Measurements from ENCODE around the gene ZNF775. TPM values are rescaled to one million over a fixed set of nuclear protein-coding genes. Genes with fewer than 3 reads are reported as not detected.

ZNF775 gene
- polyA plus RNA-seq, 3 donors, result 1.1 to 2.8 (median 1.5) TPM

GRCh38 chr7:150420242-150420641, 41.1 kb downstream of the ZNF775 start:
- no peak overlapping the region for H3K27ac ChIP-seq (ENCODE audit: low read depth, low read length)
- 82 to 88% (median 83%) methylated on average over 2 of the region's 2 CpGs for WGBS, 3 donors

- 19 to 20% (median 19%) methylated on average over 27 of the region's 27 CpGs for WGBS, 3 donors
- H3K27ac ChIP-seq (ENCODE audit: low read depth, low read length), result no peak overlapping the region
Measured at GRCh38 chr7:150420987-150421674, 42.0 kb downstream of the ZNF775 start.

- H3K27ac ChIP-seq (ENCODE audit: low read depth, low read length), result no peak overlapping the region
- WGBS, 3 donors, result 74 to 86% (median 83%) methylated on average over 17 of the region's 17 CpGs
Measured at GRCh38 chr7:150421831-150422230, 42.7 kb downstream of the ZNF775 start.

- WGBS, 3 donors, result 56 to 61% (median 60%) methylated on average over 4 of the region's 4 CpGs
- H3K27ac ChIP-seq (ENCODE audit: low read depth, low read length), result no peak overlapping the region
Measured at GRCh38 chr7:150425670-150426069, 46.5 kb downstream of the ZNF775 start.

GRCh38 chr7:150428671-150429451, 49.7 kb downstream of the ZNF775 start:
- no peak overlapping the region for H3K27ac ChIP-seq (ENCODE audit: low read depth, low read length)
- WGBS, 3 donors, result 40 to 48% (median 41%) methylated on average over 11 of the region's 11 CpGs

- H3K27ac ChIP-seq (ENCODE audit: low read depth, low read length), result no peak overlapping the region
- WGBS, 3 donors, result 77 to 83% (median 82%) methylated on average over 8 of the region's 8 CpGs
Measured at GRCh38 chr7:150429699-150430098, 50.6 kb downstream of the ZNF775 start.

GRCh38 chr7:150430465-150431085, 51.4 kb downstream of the ZNF775 start:
- 81 to 85% (median 84%) methylated on average over 14 of the region's 14 CpGs for WGBS, 3 donors
- H3K27ac ChIP-seq (ENCODE audit: low read depth, low read length), result no peak overlapping the region

GRCh38 chr7:150431839-150432658, 52.9 kb downstream of the ZNF775 start:
- no peak overlapping the region for H3K27ac ChIP-seq (ENCODE audit: low read depth, low read length)
- WGBS, 3 donors, result 84 to 90% (median 87%) methylated on average over 7 of the region's 7 CpGs

- H3K27ac ChIP-seq (ENCODE audit: low read depth, low read length), result no peak overlapping the region
- 68 to 75% (median 72%) methylated on average over 13 to 14 of the region's 14 CpGs for WGBS, 3 donors
Measured at GRCh38 chr7:150432915-150433892, 54.1 kb downstream of the ZNF775 start.

GRCh38 chr7:150434240-150434639, 55.1 kb downstream of the ZNF775 start:
- H3K27ac ChIP-seq (ENCODE audit: low read depth, low read length), result no peak overlapping the region
- 74 to 86% (median 84%) methylated on average over 8 of the region's 8 CpGs for WGBS, 3 donors

- 73 to 78% (median 74%) methylated on average over 4 of the region's 4 CpGs for WGBS, 3 donors
- no peak overlapping the region for H3K27ac ChIP-seq (ENCODE audit: low read depth, low read length)
Measured at GRCh38 chr7:150435047-150435389, 55.9 kb downstream of the ZNF775 start.

GRCh38 chr7:150435390-150436073, 56.4 kb downstream of the ZNF775 start:
- WGBS, 3 donors, result 56 to 81% (median 66%) methylated on average over 8 of the region's 8 CpGs
- H3K27ac ChIP-seq (ENCODE audit: low read depth, low read length), result no peak overlapping the region

GRCh38 chr7:150439967-150440366, 60.8 kb downstream of the ZNF775 start:
- no peak overlapping the region for H3K27ac ChIP-seq (ENCODE audit: low read depth, low read length)
- 67 to 79% (median 68%) methylated on average over 2 of the region's 2 CpGs for WGBS, 3 donors

GRCh38 chr7:150441524-150441923, 62.4 kb downstream of the ZNF775 start:
- H3K27ac ChIP-seq (ENCODE audit: low read depth, low read length), result no peak overlapping the region

GRCh38 chr7:150442811-150443210, 63.7 kb downstream of the ZNF775 start:
- WGBS, 3 donors, result 93 to 95% (median 94%) methylated on average over 20 of the region's 20 CpGs
- H3K27ac ChIP-seq (ENCODE audit: low read depth, low read length), result no peak overlapping the region

- 68 to 80% (median 72%) methylated on average over 18 of the region's 18 CpGs for WGBS, 3 donors
- no peak overlapping the region for H3K27ac ChIP-seq (ENCODE audit: low read depth, low read length)
Measured at GRCh38 chr7:150443793-150444540, 64.8 kb downstream of the ZNF775 start.

All from adipose tissue (tissue), 3 donors.